Measurements from ENCODE around the gene ETNK1.
"Not testable (repeated sequence)": the region's sequence is repeated elsewhere in the genome, so short reads cannot be mapped to it uniquely, and the experiment has no call there.

DNA sequence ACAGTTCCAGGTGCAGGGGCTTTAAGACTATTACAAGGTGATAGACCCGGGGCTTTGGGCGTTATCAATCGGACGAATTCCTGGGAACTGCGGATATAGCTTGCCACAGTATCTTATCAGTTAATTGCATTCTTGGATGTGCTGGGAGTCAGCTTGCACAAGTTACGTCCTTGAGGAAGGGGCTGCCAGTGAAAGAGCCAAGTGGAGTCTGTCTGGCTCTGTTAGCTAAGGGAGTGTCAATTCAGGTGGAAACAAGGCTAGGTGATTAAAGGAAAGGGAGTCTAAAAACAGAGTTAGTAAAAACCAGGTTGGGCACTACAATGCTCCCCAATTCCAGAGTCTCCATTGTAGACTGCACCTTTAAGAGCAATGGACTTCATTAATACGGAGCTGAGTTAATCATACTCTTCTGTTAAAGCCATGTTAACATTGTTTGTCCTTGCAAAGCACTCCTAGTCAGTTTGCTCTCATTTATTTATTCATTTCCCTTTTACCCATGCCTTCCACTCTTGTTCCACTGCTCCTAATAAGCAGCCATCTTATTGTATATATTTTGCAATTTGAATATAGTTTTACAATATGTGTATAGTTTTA, 76.3 kb downstream of the ETNK1 start:
- TF ChIP-seq, protein P1, sequence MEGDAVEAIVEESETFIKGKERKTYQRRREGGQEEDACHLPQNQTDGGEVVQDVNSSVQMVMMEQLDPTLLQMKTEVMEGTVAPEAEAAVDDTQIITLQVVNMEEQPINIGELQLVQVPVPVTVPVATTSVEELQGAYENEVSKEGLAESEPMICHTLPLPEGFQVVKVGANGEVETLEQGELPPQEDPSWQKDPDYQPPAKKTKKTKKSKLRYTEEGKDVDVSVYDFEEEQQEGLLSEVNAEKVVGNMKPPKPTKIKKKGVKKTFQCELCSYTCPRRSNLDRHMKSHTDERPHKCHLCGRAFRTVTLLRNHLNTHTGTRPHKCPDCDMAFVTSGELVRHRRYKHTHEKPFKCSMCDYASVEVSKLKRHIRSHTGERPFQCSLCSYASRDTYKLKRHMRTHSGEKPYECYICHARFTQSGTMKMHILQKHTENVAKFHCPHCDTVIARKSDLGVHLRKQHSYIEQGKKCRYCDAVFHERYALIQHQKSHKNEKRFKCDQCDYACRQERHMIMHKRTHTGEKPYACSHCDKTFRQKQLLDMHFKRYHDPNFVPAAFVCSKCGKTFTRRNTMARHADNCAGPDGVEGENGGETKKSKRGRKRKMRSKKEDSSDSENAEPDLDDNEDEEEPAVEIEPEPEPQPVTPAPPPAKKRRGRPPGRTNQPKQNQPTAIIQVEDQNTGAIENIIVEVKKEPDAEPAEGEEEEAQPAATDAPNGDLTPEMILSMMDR (IDR thresholded peaks at IDR 0.05), result not testable (repeated sequence)
- not testable (repeated sequence) for TF ChIP-seq EP300 (IDR thresholded peaks at IDR 0.05)

Data from gastroesophageal sphincter (tissue), 3 donors.